HAP-1 (cell line): Measurements from ENCODE around the gene TRPV3.
"Not testable (repeated sequence)": the region's sequence is repeated elsewhere in the genome, so short reads cannot be mapped to it uniquely, and the experiment has no call there.

Experiments used
- DNase-seq, 2 experiments: peaks; one replicate each; pipeline ENCODE4 v3.0.0-alpha.2; 2016 to 2020; ENCODE audit warnings: low spot score in 2 of 2
- H3K27me3 ChIP-seq: fragments of 250-450 bp; sonication (Bioruptor Pico); 2 replicates; pipeline ENCODE4 v1.5.1; 2020; ENCODE audit warnings: low read depth, mild to moderate bottlenecking, moderate library complexity
- H3K36me3 ChIP-seq: fragments of 250-450 bp; sonication (Bioruptor Pico); replicated peaks from 2 replicates; pipeline ENCODE4 v1.5.1; 2020; ENCODE audit warnings: mild to moderate bottlenecking
- H3K4me1 ChIP-seq: fragments of 250-450 bp; sonication (Bioruptor Pico); 2 replicates; pipeline ENCODE4 v1.5.1; 2020; ENCODE audit warnings: mild to moderate bottlenecking
- H3K4me3 ChIP-seq: fragments of 250-450 bp; sonication (Bioruptor Pico); 2 replicates; pipeline ENCODE4 v1.5.1; 2020; ENCODE audit warnings: mild to moderate bottlenecking, moderate library complexity
- H3K9me3 ChIP-seq: fragments of 250-450 bp; sonication (Bioruptor Pico); 2 replicates; pipeline ENCODE4 v1.5.1; 2020; ENCODE audit warnings: mild to moderate bottlenecking, moderate library complexity
- in situ Hi-C: fragments of 300-500 bp; cut with MboI; formaldehyde crosslinking; loops from 3 replicates; pipeline ENCODE4 v1.14.3; 2020; ENCODE audit warnings: low sequenced_read_pairs, inconsistent platforms, mixed read lengths

The TRPV3 gene

DNA sequence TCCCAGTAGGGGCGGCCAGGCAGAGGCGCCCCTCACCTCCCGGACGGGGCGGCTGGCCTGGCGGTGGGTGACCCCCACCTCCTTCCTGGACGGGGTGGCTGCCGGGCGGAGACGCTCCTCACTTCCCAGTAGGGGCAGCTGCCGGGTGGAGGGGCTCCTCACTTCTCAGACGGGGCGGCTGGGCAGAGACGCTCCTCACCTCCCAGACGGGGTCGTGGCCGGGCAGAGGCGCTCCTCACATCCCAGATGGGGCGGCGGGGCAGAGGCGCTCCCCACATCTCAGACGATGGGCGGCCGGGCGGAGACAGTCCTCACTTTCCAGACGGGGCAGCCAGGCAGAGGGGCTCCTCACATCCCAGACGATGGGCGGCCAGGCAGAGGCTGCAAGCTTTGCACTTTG, 6.6 kb upstream of the TRPV3 start:
- in situ Hi-C loops, H3K27me3 ChIP-seq, H3K4me1 ChIP-seq, H3K9me3 ChIP-seq, H3K4me3 ChIP-seq, DNase-seq, H3K36me3 ChIP-seq: not testable (repeated sequence)

DNA sequence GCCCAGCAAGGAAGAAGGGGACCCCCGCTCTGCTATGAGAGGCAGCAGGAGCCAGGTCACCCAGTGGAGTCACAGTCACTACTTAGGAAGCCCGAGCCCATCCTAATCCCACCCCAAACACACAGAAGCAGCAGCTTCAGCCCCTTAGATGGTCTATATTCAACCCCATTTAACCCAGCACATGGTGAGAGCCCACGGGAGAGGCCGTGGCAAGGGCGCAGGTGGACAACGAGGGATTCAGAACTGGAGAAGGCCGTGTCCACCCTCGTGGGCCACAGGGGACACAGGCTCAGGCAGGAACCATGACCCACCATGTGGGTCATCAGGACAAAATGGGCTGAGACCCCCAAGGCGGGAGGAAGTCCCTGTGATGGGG, 1.6 kb upstream of the TRPV3 start:
- in situ Hi-C loops = no loop called here
- H3K36me3 ChIP-seq = no peaks in the 10 kb centered on the region
- DNase-seq = no peak
- no peaks in the 10 kb centered on the region for H3K4me1 ChIP-seq
- H3K9me3 ChIP-seq = no peaks in the 10 kb centered on the region
- H3K27me3 ChIP-seq = no peaks in the 10 kb centered on the region
- no peak overlapping the region for H3K4me3 ChIP-seq

DNA sequence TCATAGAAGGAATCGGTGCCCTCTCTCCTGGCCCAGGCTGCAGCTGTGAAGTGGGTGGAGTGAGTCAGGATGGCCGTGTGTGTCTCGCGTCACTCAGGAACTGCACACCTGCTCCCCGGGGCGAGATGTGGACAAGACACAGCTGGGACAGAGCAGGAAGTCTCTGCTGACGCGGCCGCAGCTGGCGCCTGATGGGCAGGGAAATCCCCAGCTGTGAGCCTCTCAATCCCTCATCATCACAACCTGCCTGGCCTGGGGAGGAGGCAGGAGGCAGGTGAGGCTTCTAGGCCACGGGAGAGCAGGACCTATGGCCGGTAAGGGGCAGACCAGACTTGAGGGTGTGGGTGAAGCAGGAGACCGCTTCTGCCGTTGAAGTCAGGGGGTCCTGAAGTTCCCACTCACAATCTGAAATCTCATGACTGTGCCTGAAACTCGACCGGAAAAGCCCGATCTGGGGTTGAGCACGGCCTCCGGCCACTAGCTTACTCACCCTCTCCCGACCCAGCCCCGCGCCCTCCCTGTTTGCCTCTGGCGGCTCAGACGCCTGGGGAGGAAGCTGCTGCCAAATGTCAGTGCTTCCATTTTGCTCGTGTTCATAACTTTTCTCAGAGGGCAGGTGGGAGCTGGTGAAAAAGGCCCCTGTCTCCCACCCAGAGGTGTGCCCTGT, 1.1 kb upstream of the TRPV3 start:
- DNase-seq = no peak
- in situ Hi-C loops = no loop called here
- no peaks in the 10 kb centered on the region for H3K9me3 ChIP-seq
- no peak overlapping the region for H3K4me3 ChIP-seq
- H3K27me3 ChIP-seq = no peaks in the 10 kb centered on the region
- no peaks in the 10 kb centered on the region for H3K4me1 ChIP-seq
- H3K36me3 ChIP-seq = no peaks in the 10 kb centered on the region

DNA sequence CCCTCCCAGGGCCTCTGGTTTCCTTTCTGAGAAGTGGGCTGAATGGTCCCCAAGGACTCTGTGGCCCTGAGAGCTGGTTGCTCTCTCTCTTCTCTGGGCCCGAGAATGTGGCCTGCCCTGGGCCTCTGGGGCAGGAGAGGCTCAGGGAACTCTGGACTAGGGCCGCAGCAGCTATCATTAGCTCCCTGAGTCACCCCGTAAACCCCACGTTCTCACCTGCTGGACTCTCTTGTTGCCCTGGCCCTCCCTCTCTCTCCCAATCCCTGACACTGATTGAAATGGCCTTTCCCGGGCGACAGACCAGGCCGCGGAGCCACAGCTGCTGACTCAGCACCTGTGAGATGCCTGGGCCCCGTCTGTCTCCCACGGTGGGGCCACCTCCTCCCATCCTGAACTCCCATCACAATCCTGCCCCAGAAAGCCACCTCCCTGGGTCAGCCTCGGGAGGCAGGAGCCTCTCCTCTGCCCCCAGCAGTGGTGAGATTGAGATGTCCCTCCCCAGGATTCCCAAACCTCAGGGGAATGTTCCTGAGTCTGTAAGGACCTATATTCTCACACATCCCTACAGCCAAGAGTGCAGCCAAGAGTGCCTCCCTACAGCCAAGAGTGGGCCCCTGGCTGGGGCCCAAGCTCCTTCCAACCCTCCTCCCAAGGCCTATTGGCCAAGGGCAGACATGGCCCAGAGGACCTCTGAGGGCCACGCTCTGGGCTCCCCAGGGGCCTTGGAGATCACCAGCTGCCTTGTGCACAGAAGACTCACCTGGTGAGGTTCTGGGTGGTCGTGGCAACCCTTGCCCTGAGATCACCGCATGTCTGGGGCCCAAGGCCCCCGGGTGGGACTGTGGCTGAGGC, 470 bp downstream of the TRPV3 start:
- no peaks in the 10 kb centered on the region for H3K9me3 ChIP-seq
- H3K4me1 ChIP-seq = no peaks in the 10 kb centered on the region
- no peaks in the 10 kb centered on the region for H3K36me3 ChIP-seq
- no peaks in the 10 kb centered on the region for H3K27me3 ChIP-seq
- no peak for DNase-seq
- in situ Hi-C loops = no loop called here
- H3K4me3 ChIP-seq = no peak overlapping the region

DNA sequence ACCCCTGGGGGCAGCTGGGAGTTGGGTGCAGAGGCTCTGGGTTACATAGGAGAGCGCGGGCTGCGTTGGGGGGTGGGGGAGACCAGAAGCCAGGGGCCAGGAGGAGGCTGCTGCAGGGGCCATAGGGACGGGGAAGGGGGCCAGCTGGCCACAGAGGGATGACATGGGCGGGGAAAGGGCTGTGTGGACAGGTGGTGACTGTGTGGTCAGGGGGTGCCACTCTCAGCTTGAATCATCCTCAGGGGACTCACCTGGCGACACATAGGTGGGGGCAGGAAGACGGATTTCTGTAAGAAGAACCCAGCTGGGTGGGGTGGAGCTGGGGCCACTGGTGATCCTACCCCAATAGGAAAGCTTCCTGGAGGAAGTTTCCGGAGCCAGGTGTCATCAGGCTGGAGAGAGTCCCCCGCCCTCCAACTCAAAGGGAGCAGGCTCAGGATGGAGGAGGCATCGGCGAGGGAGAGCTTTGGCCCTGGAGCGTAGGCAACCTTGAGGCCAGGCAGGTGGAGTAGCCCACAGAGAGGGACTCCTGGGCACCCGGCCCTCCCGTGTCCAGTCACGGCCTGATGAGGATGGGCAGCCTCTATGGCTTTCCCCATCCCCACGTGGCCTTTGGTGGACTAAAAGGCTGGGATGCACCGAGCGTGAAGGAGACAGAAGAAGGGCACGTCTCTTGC, 1.2 kb downstream of the TRPV3 start:
- Histone ChIP-seq H3K27me3 (no peaks in the 10 kb centered on the region), H3K4me3 (no peak overlapping the region), H3K36me3 (no peaks in the 10 kb centered on the region), H3K4me1 (no peaks in the 10 kb centered on the region), H3K9me3 (no peaks in the 10 kb centered on the region)
- no peak for DNase-seq
- in situ Hi-C loops = no loop called here

DNA sequence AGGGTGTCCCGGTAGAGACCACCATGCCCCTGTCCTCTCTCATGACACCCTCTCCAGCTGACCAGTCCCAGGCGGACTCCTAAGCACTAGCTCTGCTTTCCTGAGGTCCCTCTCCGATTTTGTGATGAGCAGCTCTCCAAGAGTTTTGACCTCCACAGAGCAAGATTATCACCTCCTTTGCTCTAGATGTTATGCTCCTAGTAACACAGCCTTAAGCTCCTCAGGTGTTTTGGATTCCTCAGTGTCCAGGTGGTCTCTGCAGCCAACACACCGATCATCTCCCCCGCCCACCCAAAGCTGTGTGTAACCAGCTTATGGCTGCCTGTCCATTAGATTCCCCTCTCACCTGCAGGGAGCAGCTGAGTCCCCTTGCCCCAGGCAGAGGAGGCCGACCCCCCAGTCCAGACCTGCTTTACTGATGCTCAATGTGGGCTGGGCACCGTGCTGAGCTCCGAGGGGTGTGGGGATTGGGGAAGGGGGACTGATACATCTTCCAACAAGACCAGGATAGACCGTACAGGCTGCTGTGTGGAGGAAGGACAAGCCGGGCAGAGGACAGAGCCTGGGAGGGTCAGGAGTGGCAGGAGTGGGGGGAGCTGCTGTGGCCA, 2.3 kb downstream of the TRPV3 start:
- no peaks in the 10 kb centered on the region for H3K27me3 ChIP-seq
- H3K36me3 ChIP-seq = no peaks in the 10 kb centered on the region
- H3K4me3 ChIP-seq = no peak overlapping the region
- in situ Hi-C loops = no loop called here
- no peak for DNase-seq
- no peaks in the 10 kb centered on the region for H3K4me1 ChIP-seq
- no peaks in the 10 kb centered on the region for H3K9me3 ChIP-seq

DNA sequence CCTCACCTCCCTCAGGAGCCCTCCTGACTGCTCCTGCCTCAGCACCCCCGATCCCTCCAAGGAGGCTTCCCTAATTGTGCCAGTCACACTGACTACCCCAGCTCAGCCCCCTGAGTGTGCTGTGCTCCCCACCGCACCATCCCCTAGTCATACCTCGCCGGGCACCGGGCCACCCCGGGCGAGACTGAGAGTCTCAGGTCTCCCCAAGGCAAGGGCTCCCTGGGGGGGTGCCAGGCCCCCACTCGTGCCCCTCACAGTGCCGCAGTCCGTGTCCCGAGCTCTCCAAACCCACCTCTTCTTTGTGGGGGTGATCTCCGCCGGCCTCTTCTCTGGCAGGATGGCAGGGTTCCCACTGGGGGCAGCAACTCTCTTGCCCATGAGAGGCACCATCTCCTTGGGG, 3.2 kb downstream of the TRPV3 start:
- Histone ChIP-seq H3K4me3 (no peak overlapping the region), H3K9me3 (no peaks in the 10 kb centered on the region), H3K4me1 (no peaks in the 10 kb centered on the region), H3K27me3 (no peaks in the 10 kb centered on the region), H3K36me3 (no peaks in the 10 kb centered on the region)
- no peak for DNase-seq
- in situ Hi-C loops = no loop called here

DNA sequence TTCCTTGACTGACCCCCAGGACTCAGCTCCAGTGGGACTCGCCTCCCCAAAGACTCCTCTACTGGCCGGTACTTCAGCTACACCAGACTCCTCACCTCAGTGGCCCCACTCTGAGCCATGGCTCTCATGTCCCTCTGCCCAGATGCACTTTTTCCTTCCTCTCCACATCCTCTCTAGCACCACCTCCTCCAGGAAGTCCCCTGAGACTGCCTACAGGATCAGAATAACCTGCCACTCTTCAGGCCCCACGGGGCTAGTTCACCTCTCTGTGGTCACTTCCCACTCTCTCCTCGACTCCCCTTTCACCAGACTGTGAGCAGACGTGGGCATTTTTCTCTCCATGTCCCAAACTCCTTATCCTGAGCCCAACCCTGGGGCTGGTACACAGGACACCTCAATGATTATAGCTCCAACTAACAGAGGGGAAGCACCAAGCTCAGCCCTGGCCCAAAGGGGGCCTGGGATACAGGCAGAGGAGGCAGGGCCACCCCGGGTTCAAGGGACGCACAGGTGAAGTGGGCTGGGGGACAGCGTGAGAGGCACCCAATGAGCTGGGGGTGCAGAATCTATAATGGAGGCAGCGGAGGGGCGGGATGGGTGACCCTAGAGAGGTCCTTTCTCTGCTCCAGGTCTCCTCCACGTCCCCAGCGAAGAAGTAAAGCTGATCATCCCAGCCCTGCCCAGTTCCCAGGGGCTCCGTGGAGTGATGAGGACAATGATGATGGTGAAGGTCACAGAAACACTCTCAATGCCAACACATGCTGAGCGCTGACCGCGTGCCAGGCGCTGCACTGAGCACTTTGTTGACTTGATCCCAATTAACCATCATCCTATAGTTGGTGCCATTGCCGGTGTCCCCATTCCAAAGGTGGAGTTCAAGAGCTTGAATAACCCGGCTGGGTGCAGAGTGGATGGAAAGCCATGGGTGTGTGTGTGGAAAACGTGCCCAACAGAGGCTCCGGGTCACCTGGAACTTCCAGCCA, 3.9 kb downstream of the TRPV3 start:
- Histone ChIP-seq H3K36me3 (no peaks in the 10 kb centered on the region), H3K9me3 (no peaks in the 10 kb centered on the region), H3K27me3 (no peaks in the 10 kb centered on the region), H3K4me3 (no peak overlapping the region), H3K4me1 (no peaks in the 10 kb centered on the region)
- DNase-seq = no peak
- in situ Hi-C loops = no loop called here

DNA sequence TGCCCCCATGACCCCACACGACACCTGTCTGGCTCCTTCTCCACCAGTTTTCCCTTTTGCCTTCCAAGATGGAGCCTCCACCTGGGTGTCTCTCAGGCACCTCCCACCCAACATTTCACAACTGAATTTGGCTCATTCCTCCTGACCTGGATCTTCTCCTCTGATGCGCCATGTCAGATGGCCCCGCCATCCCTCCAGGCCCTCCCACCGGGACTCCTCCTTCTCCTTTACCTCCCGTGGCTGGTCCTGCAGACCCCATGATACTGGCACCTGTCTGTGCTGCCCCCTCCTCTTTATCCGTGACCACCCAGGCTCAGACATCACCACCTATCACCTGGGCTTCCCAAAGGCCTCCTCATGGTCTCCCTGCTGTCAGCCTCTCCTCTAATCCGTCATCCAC, 4.7 kb downstream of the TRPV3 start:
- in situ Hi-C loops = no loop called here
- no peak for DNase-seq
- H3K9me3 ChIP-seq = no peaks in the 10 kb centered on the region
- H3K36me3 ChIP-seq = no peaks in the 10 kb centered on the region
- no peaks in the 10 kb centered on the region for H3K27me3 ChIP-seq
- no peak overlapping the region for H3K4me3 ChIP-seq
- no peaks in the 10 kb centered on the region for H3K4me1 ChIP-seq

DNA sequence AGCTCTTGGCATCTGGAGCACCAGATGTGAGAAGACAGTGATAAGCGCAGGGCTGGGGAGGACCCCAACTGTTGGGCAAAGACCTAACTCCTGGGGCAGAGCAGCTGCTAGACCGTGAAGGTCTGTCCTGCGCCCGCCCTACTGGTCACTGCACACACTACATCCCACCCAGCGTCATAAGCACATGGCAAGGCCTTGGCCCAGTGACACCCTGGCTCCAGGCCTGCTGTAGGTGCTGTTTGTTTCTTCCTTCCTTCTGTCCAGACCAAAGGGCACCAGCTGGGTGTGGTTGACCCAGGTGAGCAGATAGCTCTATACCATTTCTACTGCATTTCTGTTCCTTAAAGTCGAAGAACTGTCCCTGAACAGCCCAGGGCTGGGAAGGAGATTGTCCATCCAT, 6.4 kb downstream of the TRPV3 start:
- Histone ChIP-seq H3K9me3 (no peaks in the 10 kb centered on the region), H3K4me1 (no peaks in the 10 kb centered on the region), H3K4me3 (no peak overlapping the region), H3K36me3 (no peaks in the 10 kb centered on the region), H3K27me3 (no peaks in the 10 kb centered on the region)
- in situ Hi-C loops = no loop called here
- no peak for DNase-seq

DNA sequence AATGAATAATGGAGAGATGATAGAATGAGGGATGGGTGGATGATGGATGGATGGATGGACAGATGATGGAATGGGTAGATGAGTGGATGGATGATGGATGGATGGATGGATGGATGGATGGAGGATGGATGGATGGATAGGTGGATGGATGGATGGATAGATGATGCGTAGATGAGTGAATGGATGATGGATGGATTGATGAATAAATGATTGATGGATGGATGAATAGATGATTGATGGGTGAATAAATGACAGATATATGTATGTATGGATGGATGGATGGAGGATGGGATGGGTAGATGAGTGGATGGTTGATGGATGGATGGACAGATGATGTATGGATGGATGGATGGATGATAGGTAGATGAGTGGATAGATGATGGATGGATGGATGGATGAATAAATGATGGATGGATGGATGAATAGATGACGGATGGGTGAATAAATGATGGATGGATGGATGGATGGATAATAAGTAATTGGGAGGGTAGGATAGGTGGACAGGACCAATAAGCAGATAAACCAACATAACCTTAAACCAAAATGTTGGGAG, 7.9 kb downstream of the TRPV3 start:
- no peak for DNase-seq
- Histone ChIP-seq H3K4me1 (no peaks in the 10 kb centered on the region), H3K9me3 (no peaks in the 10 kb centered on the region), H3K36me3 (no peaks in the 10 kb centered on the region), H3K4me3 (no peak overlapping the region), H3K27me3 (no peaks in the 10 kb centered on the region)
- in situ Hi-C loops = no loop called here

DNA sequence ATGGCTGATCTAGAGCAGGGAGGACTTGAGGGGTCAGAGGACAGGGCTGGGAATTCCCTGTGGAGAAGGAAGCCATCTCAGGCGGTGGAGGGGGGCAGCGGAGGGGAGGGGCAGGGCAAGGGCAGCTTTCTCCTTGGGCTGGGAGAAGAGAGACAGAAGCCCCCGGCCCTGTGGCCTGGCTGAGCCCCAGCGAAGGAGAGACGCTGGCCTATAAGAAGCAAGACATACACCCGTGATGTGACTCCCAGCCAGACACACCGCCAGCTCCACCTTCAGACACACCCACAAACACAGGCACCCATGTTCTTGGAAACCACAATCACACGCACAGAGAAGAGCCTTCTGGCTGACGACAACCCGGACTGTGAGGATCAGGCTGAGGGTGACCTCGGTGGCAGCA, 10.0 kb downstream of the TRPV3 start:
- Histone ChIP-seq H3K27me3 (no peaks in the 10 kb centered on the region), H3K4me1 (no peaks in the 10 kb centered on the region), H3K9me3 (no peaks in the 10 kb centered on the region), H3K36me3 (no peaks in the 10 kb centered on the region), H3K4me3 (no peak overlapping the region)
- in situ Hi-C loops = no loop called here
- no peak for DNase-seq

DNA sequence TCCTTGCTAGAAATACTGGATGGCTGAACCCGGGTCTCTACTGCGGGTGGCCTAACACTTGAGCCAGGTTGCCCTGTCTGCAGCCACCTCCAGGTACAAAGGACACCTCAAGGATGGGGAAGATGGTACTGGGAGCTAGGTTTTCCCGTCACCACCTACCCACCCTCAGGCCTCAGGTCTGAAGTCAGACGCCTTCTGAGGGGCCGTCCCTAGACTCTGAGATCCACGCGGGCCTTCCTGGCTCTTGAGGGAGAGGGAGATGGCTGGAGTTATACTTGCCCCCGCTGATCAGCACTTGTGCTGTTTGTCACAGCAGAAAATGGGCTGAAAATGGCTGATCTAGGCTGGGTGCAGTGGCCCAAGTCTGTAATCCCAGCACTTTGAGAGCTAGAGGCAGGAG, 10.6 kb downstream of the TRPV3 start:
- no peaks in the 10 kb centered on the region for H3K4me1 ChIP-seq
- DNase-seq = no peak
- H3K9me3 ChIP-seq = no peaks in the 10 kb centered on the region
- no peaks in the 10 kb centered on the region for H3K27me3 ChIP-seq
- no peaks in the 10 kb centered on the region for H3K36me3 ChIP-seq
- in situ Hi-C loops = no loop called here
- no peak overlapping the region for H3K4me3 ChIP-seq
